Caco-2 (cell line): ENCODE data around the gene AKAP12. TPM values are rescaled to one million over a fixed set of nuclear protein-coding genes. Genes with fewer than 3 reads are reported as not detected.

Experiments
- BruUV-seq: library from RNA; stranded (reverse); fragments of 400-500 nt; replicated peaks from 2 replicates; lab custom pipeline; 2021; lab: Mats Ljungman, UMichigan
- CTCF ChIA-PET: fragments of 300-600 bp; sonication (Branson Sonifier 250); formaldehyde crosslinking; loops from one replicate; lab custom pipeline; 2022; ENCODE audit warnings: antibody characterized with exemption; lab: Charles Lee
- POLR2A ChIA-PET: fragments of 300-600 bp; sonication (Branson Sonifier 250); formaldehyde crosslinking; loops from one replicate; lab custom pipeline; 2022; ENCODE audit warnings: antibody characterized with exemption; lab: Charles Lee
- DNase-seq, 2 experiments: peaks; one replicate each; pipeline versions ENCODE4 v3.0.0 to v3.0.0-alpha.2; 2020 to 2022
- H3K27me3 ChIP-seq: replicated peaks from 2 replicates; pipeline ENCODE4 v1.6.0; 2011; ENCODE audit warnings: low read length; ENCODE audit not compliant: control insufficient read depth, insufficient read depth
- H3K36me3 ChIP-seq: 2 replicates; pipeline ENCODE4 v1.5.1; 2011; ENCODE audit warnings: low read length; ENCODE audit not compliant: control insufficient read depth, insufficient read depth
- H3K4me1 ChIP-seq: fragments of 250-450 bp; sonication (Bioruptor Pico); 2 replicates; pipeline ENCODE4 v1.5.1; 2020; ENCODE audit warnings: mild to moderate bottlenecking
- H3K4me3 ChIP-seq: 2 replicates; pipeline ENCODE4 v1.5.1; 2011; ENCODE audit warnings: low read depth, mild to moderate bottlenecking, control low read depth, low read length
- H3K9me3 ChIP-seq: fragments of 250-450 bp; sonication (Bioruptor Pico); 2 replicates; pipeline ENCODE4 v1.5.1; 2020; ENCODE audit warnings: mild to moderate bottlenecking, moderate library complexity
- H3K27ac Mint-ChIP-seq: one replicate; pipeline ENCODE4 v1.8.0; 2022; ENCODE audit warnings: mixed read lengths; ENCODE audit not compliant: unreplicated experiment
- H3K27me3 Mint-ChIP-seq: one replicate; pipeline ENCODE4 v1.8.0; 2022; ENCODE audit warnings: mixed read lengths; ENCODE audit not compliant: insufficient read depth, unreplicated experiment
- H3K36me3 Mint-ChIP-seq: one replicate; pipeline ENCODE4 v1.8.0; 2022; ENCODE audit warnings: mild to moderate bottlenecking, mixed read lengths; ENCODE audit not compliant: insufficient read depth, unreplicated experiment
- H3K4me1 Mint-ChIP-seq: one replicate; pipeline ENCODE4 v1.8.0; 2022; ENCODE audit warnings: low read depth, mixed read lengths; ENCODE audit not compliant: unreplicated experiment
- H3K4me3 Mint-ChIP-seq: one replicate; pipeline ENCODE4 v1.8.0; 2022; ENCODE audit warnings: mild to moderate bottlenecking, moderate library complexity, mixed read lengths; ENCODE audit not compliant: unreplicated experiment
- H3K9me3 Mint-ChIP-seq: one replicate; pipeline ENCODE4 v1.8.0; 2022; ENCODE audit warnings: mixed read lengths; ENCODE audit not compliant: unreplicated experiment
- CTCF ChIP-seq, 2 experiments: fragments of 200-600 bp in 1 of 2; IDR thresholded peaks; 1 replicate in 1 of 2; 2 replicates in 1 of 2; pipeline versions ENCODE4 v1.5.1 to v1.8.0; 2011 to 2022; ENCODE audit warnings: antibody characterized with exemption in 1 of 2, control low read depth in 1 of 2, inconsistent platforms in 1 of 2, low read depth in 1 of 2, low read length in 1 of 2, mild to moderate bottlenecking in 1 of 2, moderate library complexity in 1 of 2; ENCODE audit not compliant: insufficient read depth in 1 of 2, severe bottlenecking in 1 of 2, unreplicated experiment in 1 of 2
- intact Hi-C: fragments of 100-400 bp; cut with micrococcal nuclease; formaldehyde crosslinking; loops from one replicate; pipeline ENCODE4 v1.10.0; 2022; ENCODE audit not compliant: unreplicated experiment
- total RNA-seq: library from RNA; stranded (reverse); gene quantifications from 2 replicates; pipeline ENCODE4 v1.2.3, GENCODE V29; 2022

The AKAP12 gene
- total RNA-seq, 1 experiment from 2014 or later: 0.93 TPM

- no peaks in the 10 kb centered on the region for H3K9me3 Mint-ChIP-seq
- TF ChIP-seq CTCF (IDR thresholded peaks at IDR 0.05; ENCODE audit: insufficient read depth in 1 of 2, low read depth in 1 of 2, low read length in 1 of 2, severe bottlenecking in 1 of 2, unreplicated experiment in 1 of 2): no peak
- H3K4me1 Mint-ChIP-seq: peaks cover 8% of the 10 kb centered on the region
- H3K27me3 ChIP-seq: no peaks in the 10 kb centered on the region
- POLR2A ChIA-PET: no interaction called here
- BruUV-seq: no TSS peak
- DNase-seq: no peak
- no peaks in the 10 kb centered on the region for H3K27me3 Mint-ChIP-seq
- CTCF ChIA-PET: no interaction called here
- H3K4me1 ChIP-seq: peaks cover 7% of the 10 kb centered on the region; the same call in 1 of the 2 replicates
- no peaks in the 10 kb centered on the region for H3K36me3 ChIP-seq
- H3K36me3 Mint-ChIP-seq: no peaks in the 10 kb centered on the region
- H3K9me3 ChIP-seq: no peaks in the 10 kb centered on the region
- H3K4me3 ChIP-seq: no peak overlapping the region
- intact Hi-C loops: no loop called here
- peak overlapping the region; percentile 77 for H3K27ac Mint-ChIP-seq
- no peak overlapping the region for H3K4me3 Mint-ChIP-seq
Observed at GRCh38 chr6:151230277-151230577, 9.5 kb upstream of the AKAP12 start.

DNA sequence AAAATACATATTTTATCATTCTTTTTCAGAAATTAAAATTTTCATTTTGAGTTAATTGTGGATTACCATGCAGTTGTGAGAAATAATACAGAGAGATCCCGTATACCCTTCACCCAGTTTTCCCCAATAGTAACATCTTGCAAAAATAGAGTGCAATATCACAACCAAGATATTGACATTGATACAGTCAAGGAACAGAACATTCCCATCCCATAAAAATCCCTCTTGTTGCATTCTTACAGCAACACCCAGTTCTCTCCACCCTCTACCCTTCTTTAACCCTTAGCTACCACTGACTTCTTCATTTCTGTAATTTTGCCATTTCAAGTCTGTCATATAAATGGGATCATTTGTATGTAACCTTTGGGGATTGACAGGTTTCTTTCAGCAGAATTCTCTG is 6.9 kb upstream of the AKAP12 start:
- H3K9me3 Mint-ChIP-seq: no peaks in the 10 kb centered on the region
- intact Hi-C loops: no loop called here

DNA sequence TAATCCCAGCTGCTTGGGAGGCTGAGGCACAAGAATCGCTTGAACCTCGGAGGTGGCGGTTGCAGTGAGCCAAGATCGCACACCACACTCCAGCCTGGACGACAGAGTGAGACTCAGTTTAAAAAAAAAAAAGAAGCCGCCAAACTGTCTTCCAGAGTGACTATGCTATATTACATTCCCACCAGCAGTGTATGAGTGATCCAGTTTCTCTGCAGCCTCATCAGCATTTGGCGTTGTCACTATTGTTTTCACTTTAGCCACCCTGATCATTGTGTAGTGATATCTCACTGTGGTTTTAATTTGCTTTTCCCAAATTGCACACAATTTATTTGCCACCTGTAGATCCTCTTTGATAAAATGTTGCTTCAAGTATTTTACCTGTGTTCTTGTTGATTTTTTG is 6.0 kb upstream of the AKAP12 start:
- no TSS peak for BruUV-seq
- intact Hi-C loops: no loop called here
- peaks cover 8% of the 10 kb centered on the region for H3K4me1 Mint-ChIP-seq
- no peaks in the 10 kb centered on the region for H3K9me3 Mint-ChIP-seq
- H3K4me3 Mint-ChIP-seq: no peak overlapping the region
- Histone ChIP-seq H3K9me3 (no peaks in the 10 kb centered on the region), H3K4me1 (peaks cover 7% of the 10 kb centered on the region; the same call in 1 of the 2 replicates), H3K4me3 (no peak overlapping the region), H3K36me3 (no peaks in the 10 kb centered on the region), H3K27me3 (no peaks in the 10 kb centered on the region)
- H3K27me3 Mint-ChIP-seq: no peaks in the 10 kb centered on the region
- TF ChIP-seq CTCF (IDR thresholded peaks at IDR 0.05; ENCODE audit: insufficient read depth in 1 of 2, low read depth in 1 of 2, low read length in 1 of 2, severe bottlenecking in 1 of 2, unreplicated experiment in 1 of 2): no peak
- no peaks in the 10 kb centered on the region for H3K36me3 Mint-ChIP-seq
- H3K27ac Mint-ChIP-seq: no peak overlapping the region
- POLR2A ChIA-PET: no interaction called here
- CTCF ChIA-PET: no interaction called here
- DNase-seq: no peak

More for the DNA sequence above, 6.9 kb upstream of the AKAP12 start:
- no peaks in the 10 kb centered on the region for H3K36me3 ChIP-seq
- TF ChIP-seq CTCF (IDR thresholded peaks at IDR 0.05; ENCODE audit: insufficient read depth in 1 of 2, low read depth in 1 of 2, low read length in 1 of 2, severe bottlenecking in 1 of 2, unreplicated experiment in 1 of 2): no peak
- POLR2A ChIA-PET: no interaction called here
- no peaks in the 10 kb centered on the region for H3K9me3 ChIP-seq
- no peaks in the 10 kb centered on the region for H3K27me3 ChIP-seq
- no peak overlapping the region for H3K4me3 ChIP-seq
- H3K36me3 Mint-ChIP-seq: no peaks in the 10 kb centered on the region
- H3K4me1 Mint-ChIP-seq: peaks cover 8% of the 10 kb centered on the region
- H3K27me3 Mint-ChIP-seq: no peaks in the 10 kb centered on the region
- no peak for DNase-seq
- H3K27ac Mint-ChIP-seq: no peak overlapping the region
- peaks cover 7% of the 10 kb centered on the region; the same call in 1 of the 2 replicates for H3K4me1 ChIP-seq
- no peak overlapping the region for H3K4me3 Mint-ChIP-seq
- no TSS peak for BruUV-seq
- CTCF ChIA-PET: no interaction called here
